K562 (cell line): ENCODE data around the gene SYNGR4. TPM values are rescaled to one million over a fixed set of nuclear protein-coding genes. Genes with fewer than 3 reads are reported as not detected.

Source experiments
- CC2D1A ChIP-seq: fragments of 450-650 bp; IDR thresholded peaks from 2 replicates; pipeline ENCODE4 v1.6.1; 2017; ENCODE audit warnings: mild to moderate bottlenecking
- CHD1 ChIP-seq: fragments of 200-600 bp; sonication (generic); IDR thresholded peaks from one replicate; pipeline ENCODE4 v1.6.1; 2012; ENCODE audit warnings: mild to moderate bottlenecking, moderate library complexity, low read length, inconsistent platforms
- ETS1 ChIP-seq: conservative IDR thresholded peaks from 2 replicates; pipeline ENCODE4 v1.6.1; 2011; ENCODE audit warnings: low read depth, mild to moderate bottlenecking, low read length; ENCODE audit not compliant: control insufficient read depth
- KLF10 ChIP-seq: fragments of 250-450 bp; sonication (Bioruptor Pico); IDR thresholded peaks from 2 replicates; pipeline ENCODE4 v1.6.1; 2021; ENCODE audit warnings: matching md5 sums
- L3MBTL2 ChIP-seq: fragments of 450-650 bp; IDR thresholded peaks from 2 replicates; pipeline ENCODE4 v1.6.1; 2016; ENCODE audit warnings: mild to moderate bottlenecking, moderate library complexity
- MTF1 ChIP-seq: fragments of 250-450 bp; sonication (Bioruptor Pico); IDR thresholded peaks from 2 replicates; pipeline ENCODE4 v1.9.0; 2021; ENCODE audit warnings: moderate library complexity, mild to moderate bottlenecking, inconsistent platforms, borderline replicate concordance
- NCOA2 ChIP-seq, 2 experiments: fragments of 450-650 bp; IDR thresholded peaks; 2 replicates each; pipeline ENCODE4 v1.6.1; 2018; ENCODE audit warnings: mild to moderate bottlenecking in 2 of 2, moderate library complexity in 1 of 2; ENCODE audit not compliant: partially characterized antibody in 2 of 2
- NEUROD1 ChIP-seq: fragments of 150-350 bp; IDR thresholded peaks from 2 replicates; pipeline ENCODE4 v1.6.1; 2014; ENCODE audit warnings: borderline replicate concordance, low read length, low read depth; ENCODE audit not compliant: partially characterized antibody
- OTX1 ChIP-seq: fragments of 450-650 bp; formaldehyde crosslinking; IDR thresholded peaks from 2 replicates; pipeline ENCODE4 v1.4.0; 2022; ENCODE audit warnings: mild to moderate bottlenecking
- PCBP1 ChIP-seq: fragments of 200-400 bp; formaldehyde crosslinking; IDR thresholded peaks from 2 replicates; pipeline ENCODE4 v1.6.1; 2018; ENCODE audit warnings: mild to moderate bottlenecking, low read depth, low read length; ENCODE audit not compliant: poor library complexity, severe bottlenecking
- RCOR1 ChIP-seq, 2 experiments: IDR thresholded peaks; 2 replicates each; pipeline ENCODE4 v1.6.1; 2012; ENCODE audit warnings: low read depth in 2 of 2, low read length in 2 of 2, borderline replicate concordance in 1 of 2, improper control_type of control experiment in 1 of 2
- SMARCB1 ChIP-seq: IDR thresholded peaks from 2 replicates; pipeline ENCODE4 v1.6.1; 2011; ENCODE audit warnings: improper control_type of control experiment, low read depth; ENCODE audit not compliant: insufficient read length
- TFAM ChIP-seq: fragments of 250-450 bp; sonication (Bioruptor Pico); conservative IDR thresholded peaks from 2 replicates; pipeline ENCODE4 v1.5.0; 2021; ENCODE audit warnings: mild to moderate bottlenecking, moderate library complexity
- ZFPM2 ChIP-seq: fragments of 250-450 bp; sonication (Bioruptor Pico); IDR thresholded peaks from 2 replicates; pipeline ENCODE4 v1.5.1; 2022; ENCODE audit warnings: mild to moderate bottlenecking
- polyA plus RNA-seq, 8 experiments: library from polyadenylated mRNA; depleted of rRNA in 4 of 8; stranded (reverse) in 5 of 8; unstranded in 3 of 8; fragments of >200 nt; fragmentation: Nextera tagmentation in 2 of 8; fragmentation: Illumina TruSeq in 1 of 8; extraction: Ambion mirVana in 2 of 8; extraction: Trizol in 1 of 8; gene quantifications; 2 replicates each; pipeline versions ENCODE4 v1.2.1 to v1.2.3, GENCODE V29; 2011 to 2014; ENCODE audit warnings: inconsistent platforms in 1 of 8, missing spikeins in 1 of 8
- total RNA-seq, 7 experiments: library from RNA; depleted of rRNA in 6 of 7; stranded (reverse); fragments of >200 nt in 6 of 7; fragmentation: Illumina TruSeq in 2 of 7; extraction: Trizol in 2 of 7; gene quantifications; 2 replicates each; pipeline versions ENCODE4 v1.2.1 to v1.2.3, GENCODE V29; 2011 to 2021; ENCODE audit warnings: low replicate concordance in 1 of 7
- TF ChIP-seq, protein P1 (sequence below): sonication (generic); formaldehyde crosslinking; IDR thresholded peaks from 2 replicates; pipeline ENCODE4 v1.8.0; 2022; ENCODE audit warnings: mild to moderate bottlenecking, missing genetic modification reagents

SYNGR4 gene
- total and polyA plus RNA-seq, 9 of the 15 experiments (the other 6 are each of a cell fraction or from before 2014, with no cell fraction given): 0.07 to 0.14 TPM; not detected in 7

DNA sequence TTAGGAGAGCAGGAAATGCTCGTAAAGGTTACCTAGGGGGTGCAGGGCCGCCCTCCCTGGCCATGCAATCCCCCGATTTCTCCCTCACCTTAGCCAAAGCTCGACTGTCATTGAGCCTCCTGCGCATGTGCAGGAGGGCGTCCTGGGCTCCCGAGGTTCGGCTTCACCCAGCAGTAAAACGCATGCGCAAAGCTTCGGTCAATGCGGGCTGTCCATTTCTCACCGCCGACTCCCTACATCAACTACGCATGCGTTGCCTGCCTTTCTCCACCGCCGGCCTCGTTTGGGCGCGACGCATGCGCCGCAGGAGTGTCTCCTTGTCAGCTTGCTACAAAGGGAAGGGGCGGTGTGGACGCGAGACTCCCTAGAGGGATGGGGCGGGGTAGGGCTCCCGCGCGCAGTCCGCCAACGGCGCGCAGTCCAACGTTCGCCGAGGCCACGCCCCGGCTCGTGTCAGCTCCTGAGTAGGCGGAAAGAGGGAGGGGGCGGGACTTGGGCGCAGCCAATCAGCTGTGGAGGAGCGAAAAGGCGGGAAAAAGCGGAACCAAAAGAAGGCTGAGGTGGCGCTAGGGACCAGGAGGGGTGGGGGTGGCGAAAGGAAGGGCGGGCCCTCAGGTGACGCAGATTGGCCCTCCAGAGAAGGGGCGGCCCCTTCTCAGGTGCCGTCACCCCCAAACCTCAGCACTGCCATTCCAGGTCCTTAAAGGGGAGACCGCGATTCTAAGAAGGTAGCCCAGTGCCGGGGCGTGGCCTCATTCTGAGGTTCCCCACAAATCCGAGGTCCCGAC, at the start of gene SYNGR4, which contains the start of gene TMEM143 (continued):
- TF ChIP-seq ETS1 (0 out of 2 replicates have a peak, but pooled peaks have one; percentile 49), CC2D1A (no peak), MTF1 (CRISPR knock-in tag) (no peak), PCBP1 (no peak), ZFPM2 (no peak), TFAM (CRISPR knock-in tag) (no peak), NEUROD1 (peak; percentile 68), KLF10 (CRISPR knock-in tag) (no peak), SMARCB1 (no peak), NCOA2 (IDR thresholded peaks at IDR 0.05; ENCODE audit: partially characterized antibody in 2 of 2) (no peak), RCOR1 (IDR thresholded peaks at IDR 0.05; ENCODE audit: borderline replicate concordance in 1 of 2, low read depth in 2 of 2, low read length in 2 of 2) (peak in 1 of 2 experiments; percentile 3; a peak in 1 of 4 replicates), CHD1 (no peak), L3MBTL2 (peak; percentile 98), OTX1 (CRISPR knock-in tag) (no peak)
- TF ChIP-seq, protein P1, sequence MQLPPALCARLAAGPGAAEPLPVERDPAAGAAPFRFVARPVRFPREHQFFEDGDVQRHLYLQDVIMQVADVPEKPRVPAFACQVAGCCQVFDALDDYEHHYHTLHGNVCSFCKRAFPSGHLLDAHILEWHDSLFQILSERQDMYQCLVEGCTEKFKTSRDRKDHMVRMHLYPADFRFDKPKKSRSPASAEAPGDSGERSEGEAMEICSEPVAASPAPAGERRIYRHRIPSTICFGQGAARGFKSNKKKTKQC (CRISPR knock-in tag): peak; percentile 4; the same call in 1 of the 2 replicates
